Measurements from ENCODE around the gene NDP.

DNA sequence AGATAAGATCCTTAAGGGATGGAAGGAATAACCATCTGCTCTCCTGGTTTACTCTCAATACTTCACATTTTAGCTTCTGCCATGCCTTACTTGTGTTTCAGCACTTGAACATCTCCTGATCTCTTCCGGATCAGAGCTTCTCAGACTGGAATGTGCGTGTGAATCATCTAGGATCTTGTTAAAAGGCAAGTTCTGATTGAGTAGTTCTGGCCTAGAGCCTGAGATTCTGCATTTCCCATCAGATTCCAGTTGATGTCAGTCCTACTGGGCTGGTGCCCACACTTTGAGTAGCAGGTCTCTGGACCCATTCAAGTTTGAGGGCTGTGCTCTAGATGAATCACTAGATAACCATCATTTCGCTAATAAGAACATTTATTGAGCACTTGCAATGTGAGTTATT is 20.0 kb downstream of the NDP start:
- TF ChIP-seq JUN (CRISPR knock-in tag; IDR thresholded peaks at IDR 0.05) (no peak), CBFB (CRISPR knock-in tag; IDR thresholded peaks at IDR 0.05; ENCODE audit: low read depth) (no peak), E2F5 (CRISPR knock-in tag; IDR thresholded peaks at IDR 0.05) (no peak), USF2 (CRISPR knock-in tag; IDR thresholded peaks at IDR 0.05) (no peak), SP1 (CRISPR knock-in tag; conservative IDR thresholded peaks at IDR 0.05) (no peak), NR3C1 (CRISPR knock-in tag; conservative IDR thresholded peaks at IDR 0.05; ENCODE audit: low read depth) (no peak), IRF1 (CRISPR knock-in tag; IDR thresholded peaks at IDR 0.05) (no peak), ETV6 (CRISPR knock-in tag; IDR thresholded peaks at IDR 0.05) (no peak), NR2C2 (CRISPR knock-in tag; IDR thresholded peaks at IDR 0.05) (no peak), GRHL2 (CRISPR knock-in tag; IDR thresholded peaks at IDR 0.05; ENCODE audit: insufficient replicate concordance, severe bottlenecking) (no peak), RELA (CRISPR knock-in tag; IDR thresholded peaks at IDR 0.05; ENCODE audit: borderline replicate concordance) (no peak)
- TF ChIP-seq, protein P1, sequence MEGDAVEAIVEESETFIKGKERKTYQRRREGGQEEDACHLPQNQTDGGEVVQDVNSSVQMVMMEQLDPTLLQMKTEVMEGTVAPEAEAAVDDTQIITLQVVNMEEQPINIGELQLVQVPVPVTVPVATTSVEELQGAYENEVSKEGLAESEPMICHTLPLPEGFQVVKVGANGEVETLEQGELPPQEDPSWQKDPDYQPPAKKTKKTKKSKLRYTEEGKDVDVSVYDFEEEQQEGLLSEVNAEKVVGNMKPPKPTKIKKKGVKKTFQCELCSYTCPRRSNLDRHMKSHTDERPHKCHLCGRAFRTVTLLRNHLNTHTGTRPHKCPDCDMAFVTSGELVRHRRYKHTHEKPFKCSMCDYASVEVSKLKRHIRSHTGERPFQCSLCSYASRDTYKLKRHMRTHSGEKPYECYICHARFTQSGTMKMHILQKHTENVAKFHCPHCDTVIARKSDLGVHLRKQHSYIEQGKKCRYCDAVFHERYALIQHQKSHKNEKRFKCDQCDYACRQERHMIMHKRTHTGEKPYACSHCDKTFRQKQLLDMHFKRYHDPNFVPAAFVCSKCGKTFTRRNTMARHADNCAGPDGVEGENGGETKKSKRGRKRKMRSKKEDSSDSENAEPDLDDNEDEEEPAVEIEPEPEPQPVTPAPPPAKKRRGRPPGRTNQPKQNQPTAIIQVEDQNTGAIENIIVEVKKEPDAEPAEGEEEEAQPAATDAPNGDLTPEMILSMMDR (IDR thresholded peaks at IDR 0.05): no peak
- TF ChIP-seq, protein P2, sequence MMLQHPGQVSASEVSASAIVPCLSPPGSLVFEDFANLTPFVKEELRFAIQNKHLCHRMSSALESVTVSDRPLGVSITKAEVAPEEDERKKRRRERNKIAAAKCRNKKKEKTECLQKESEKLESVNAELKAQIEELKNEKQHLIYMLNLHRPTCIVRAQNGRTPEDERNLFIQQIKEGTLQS (CRISPR knock-in tag; conservative IDR thresholded peaks at IDR 0.05): no peak
- TF ChIP-seq, protein P3, sequence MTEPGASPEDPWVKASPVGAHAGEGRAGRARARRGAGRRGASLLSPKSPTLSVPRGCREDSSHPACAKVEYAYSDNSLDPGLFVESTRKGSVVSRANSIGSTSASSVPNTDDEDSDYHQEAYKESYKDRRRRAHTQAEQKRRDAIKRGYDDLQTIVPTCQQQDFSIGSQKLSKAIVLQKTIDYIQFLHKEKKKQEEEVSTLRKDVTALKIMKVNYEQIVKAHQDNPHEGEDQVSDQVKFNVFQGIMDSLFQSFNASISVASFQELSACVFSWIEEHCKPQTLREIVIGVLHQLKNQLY (CRISPR knock-in tag; IDR thresholded peaks at IDR 0.05): no peak

All from WTC11 (cell line).